Erythroblast (primary cell): ENCODE data around the gene SHROOM4.

Experiments
- GATA1 ChIP-seq: IDR thresholded peaks from 2 replicates; pipeline ENCODE4 v1.6.1; 2011; ENCODE audit warnings: low read depth, mild to moderate bottlenecking, control low read depth, low read length, moderate library complexity
- POLR2A ChIP-seq: IDR thresholded peaks from 2 replicates; pipeline ENCODE4 v1.6.1; 2011; ENCODE audit warnings: mild to moderate bottlenecking, low read length

- TF ChIP-seq POLR2A (no peak), GATA1 (no peak)
Measured at GRCh38 chrX:50838820-50839600, 25.0 kb upstream of the SHROOM4 start.
